ENCODE data around the gene LRIT1. TPM values are rescaled to one million over a fixed set of nuclear protein-coding genes. Genes with fewer than 3 reads are reported as not detected.

LRIT1 gene
- polyA plus RNA-seq, 1 of the 3 experiments (the other 2 are of a cell fraction) = not detected

DNA sequence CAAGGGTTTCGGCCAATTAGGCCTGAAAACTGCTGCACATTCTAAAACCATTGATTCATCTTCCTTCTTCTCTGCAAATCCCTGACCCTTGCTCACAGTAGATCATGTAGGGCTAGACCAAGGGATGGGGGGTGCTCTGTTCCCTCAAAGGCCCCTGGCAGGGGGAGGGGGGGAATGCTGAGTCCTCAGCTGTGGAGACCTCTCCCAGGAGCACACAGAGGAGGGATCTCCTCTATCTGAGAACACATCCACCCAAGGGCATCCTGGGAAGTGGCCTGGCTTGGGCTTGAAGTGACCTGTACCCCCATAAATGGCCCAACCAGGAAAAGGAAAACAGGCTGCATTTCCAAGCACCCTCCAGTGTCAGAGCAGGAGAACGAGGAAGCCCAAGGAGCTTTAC is 48.0 kb downstream of the LRIT1 start:
- Histone ChIP-seq H3K4me1 (ENCODE audit: control insufficient read depth in 1 of 2, insufficient read depth in 2 of 2, low read depth in 1 of 2, low read length in 1 of 2) (peaks cover 0 to 11% of the 10 kb centered on the region in 2 experiments; a peak in 1 of 4 replicates), H2AFZ (ENCODE audit: low read depth) (no peak overlapping the region), H3K27ac (ENCODE audit: low read depth in 2 of 2, low read length in 1 of 2) (no peak overlapping the region), H3K9me2 (no peaks in the 10 kb centered on the region), H4K20me1 (ENCODE audit: insufficient read depth) (no peaks in the 10 kb centered on the region), H3K9me3 (no peaks in the 10 kb centered on the region), H3K79me2 (ENCODE audit: insufficient read depth) (no peaks in the 10 kb centered on the region), H3F3A (replicated peaks; ENCODE audit: insufficient read depth) (no peaks in the 10 kb centered on the region), H3K4me2 (no peak overlapping the region), H3K9ac (no peak overlapping the region), H3K27me3 (ENCODE audit: insufficient read depth) (no peaks in the 10 kb centered on the region), H3K36me3 (replicated peaks in 1 of 2; ENCODE audit: control insufficient read depth in 1 of 2, insufficient read depth in 2 of 2, low read length in 1 of 2) (no peaks in the 10 kb centered on the region), H3K4me3 (ENCODE audit: low read depth in 2 of 2, low read length in 1 of 2) (no peak overlapping the region)
- no peak for TF ChIP-seq TEAD4 (IDR thresholded peaks at IDR 0.05; ENCODE audit: borderline replicate concordance, insufficient read depth)
- no peak for TF ChIP-seq CHD2 (IDR thresholded peaks at IDR 0.05; ENCODE audit: low read length, partially characterized antibody)
- no peak for TF ChIP-seq GABPA (IDR thresholded peaks at IDR 0.05; ENCODE audit: low read depth)
- TF ChIP-seq, protein P1, sequence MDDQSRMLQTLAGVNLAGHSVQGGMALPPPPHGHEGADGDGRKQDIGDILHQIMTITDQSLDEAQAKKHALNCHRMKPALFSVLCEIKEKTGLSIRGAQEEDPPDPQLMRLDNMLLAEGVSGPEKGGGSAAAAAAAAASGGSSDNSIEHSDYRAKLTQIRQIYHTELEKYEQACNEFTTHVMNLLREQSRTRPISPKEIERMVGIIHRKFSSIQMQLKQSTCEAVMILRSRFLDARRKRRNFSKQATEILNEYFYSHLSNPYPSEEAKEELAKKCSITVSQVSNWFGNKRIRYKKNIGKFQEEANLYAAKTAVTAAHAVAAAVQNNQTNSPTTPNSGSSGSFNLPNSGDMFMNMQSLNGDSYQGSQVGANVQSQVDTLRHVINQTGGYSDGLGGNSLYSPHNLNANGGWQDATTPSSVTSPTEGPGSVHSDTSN (IDR thresholded peaks at IDR 0.05) = no peak
- no peak for TF ChIP-seq RAD21 (IDR thresholded peaks at IDR 0.05; ENCODE audit: low read length)
- TF ChIP-seq TCF12 (IDR thresholded peaks at IDR 0.05) = no peak
- no peak for TF ChIP-seq EP300 (IDR thresholded peaks at IDR 0.05; ENCODE audit: borderline replicate concordance in 1 of 2, low read depth in 1 of 2, low read length in 1 of 2)
- no peak for TF ChIP-seq NRF1 (IDR thresholded peaks at IDR 0.05; ENCODE audit: low read depth, low read length)
- no peak for TF ChIP-seq MXI1 (IDR thresholded peaks at IDR 0.05; ENCODE audit: low read depth, low read length)
- WGBS (ENCODE audit: low lambda C conversion rate) = 64% methylated on average over 2 of the region's 2 CpGs
- POLR2A ChIA-PET = no interaction called here
- CTCF ChIA-PET = interaction anchor here (1.3 to 5.7 kb wide), 2 partner anchors 12 to 45 kb away, joined by 4 to 34 read pairs; no protein-coding TSS in a partner anchor
- no peak for DNase-seq

DNA sequence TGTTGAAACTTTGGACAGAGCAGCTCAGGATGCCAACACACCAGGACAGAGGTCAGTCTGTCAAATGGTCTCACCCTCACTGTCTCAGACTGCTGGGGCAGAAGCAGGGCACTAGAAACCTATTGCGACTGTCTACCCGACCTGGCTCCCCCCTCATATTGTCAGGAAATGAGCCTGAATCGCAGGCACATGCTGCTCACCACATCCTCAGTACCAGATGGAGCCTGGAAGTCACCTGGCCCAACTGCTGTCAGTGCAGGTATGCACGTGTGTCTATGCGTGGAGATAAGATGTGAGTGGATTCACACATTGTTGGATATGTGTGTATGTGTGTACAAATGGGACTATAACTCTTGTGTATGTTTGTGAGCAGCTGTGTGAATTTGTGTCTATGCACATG is 50.2 kb downstream of the LRIT1 start:
- Histone ChIP-seq H3K27ac (ENCODE audit: low read depth in 2 of 2, low read length in 1 of 2) (no peak overlapping the region), H3K9me3 (no peaks in the 10 kb centered on the region), H3F3A (replicated peaks; ENCODE audit: insufficient read depth) (no peaks in the 10 kb centered on the region), H3K9me2 (no peaks in the 10 kb centered on the region), H3K36me3 (replicated peaks in 1 of 2; ENCODE audit: control insufficient read depth in 1 of 2, insufficient read depth in 2 of 2, low read length in 1 of 2) (no peaks in the 10 kb centered on the region), H4K20me1 (ENCODE audit: insufficient read depth) (no peaks in the 10 kb centered on the region), H3K4me1 (ENCODE audit: control insufficient read depth in 1 of 2, insufficient read depth in 2 of 2, low read depth in 1 of 2, low read length in 1 of 2) (peaks cover 0 to 11% of the 10 kb centered on the region in 2 experiments; a peak in 1 of 4 replicates), H3K79me2 (ENCODE audit: insufficient read depth) (no peaks in the 10 kb centered on the region), H2AFZ (ENCODE audit: low read depth) (no peak overlapping the region), H3K27me3 (ENCODE audit: insufficient read depth) (no peaks in the 10 kb centered on the region), H3K4me2 (no peak overlapping the region), H3K4me3 (ENCODE audit: low read depth in 2 of 2, low read length in 1 of 2) (no peak overlapping the region), H3K9ac (no peak overlapping the region)
- ChIA-PET POLR2A (no interaction called here), CTCF (interaction anchor here (1.1 to 1.2 kb wide), 2 partner anchors 14 to 43 kb away, joined by 3 read pairs; no protein-coding TSS in a partner anchor)
- WGBS (ENCODE audit: low lambda C conversion rate) = 22% methylated on average over 2 of the region's 5 CpGs
- TF ChIP-seq EZH2phosphoT487 (IDR thresholded peaks at IDR 0.05; ENCODE audit: borderline replicate concordance, low read depth) (no peak), POLR2AphosphoS5 (IDR thresholded peaks at IDR 0.05; ENCODE audit: low read depth, low read length) (no peak), ELF1 (IDR thresholded peaks at IDR 0.05) (no peak), NRF1 (IDR thresholded peaks at IDR 0.05; ENCODE audit: low read depth, low read length) (no peak), GABPA (IDR thresholded peaks at IDR 0.05; ENCODE audit: low read depth) (no peak), RFX5 (IDR thresholded peaks at IDR 0.05; ENCODE audit: low read length) (no peak), MEF2A (IDR thresholded peaks at IDR 0.05; ENCODE audit: borderline replicate concordance, low read depth) (no peak), CHD2 (IDR thresholded peaks at IDR 0.05; ENCODE audit: low read length, partially characterized antibody) (no peak), FOXJ3 (CRISPR knock-in tag; IDR thresholded peaks at IDR 0.05) (no peak), RAD21 (IDR thresholded peaks at IDR 0.05; ENCODE audit: low read length) (no peak), NFIC (IDR thresholded peaks at IDR 0.05; ENCODE audit: borderline replicate concordance) (no peak), RXRA (IDR thresholded peaks at IDR 0.05; ENCODE audit: borderline replicate concordance, low read depth) (no peak), SIN3A (IDR thresholded peaks at IDR 0.05; ENCODE audit: borderline replicate concordance, low read depth, low read length) (no peak), FOXM1 (IDR thresholded peaks at IDR 0.05; ENCODE audit: low read depth) (no peak), TAF1 (IDR thresholded peaks at IDR 0.05; ENCODE audit: borderline replicate concordance, low read depth, low read length) (no peak)
- TF ChIP-seq, protein P2, sequence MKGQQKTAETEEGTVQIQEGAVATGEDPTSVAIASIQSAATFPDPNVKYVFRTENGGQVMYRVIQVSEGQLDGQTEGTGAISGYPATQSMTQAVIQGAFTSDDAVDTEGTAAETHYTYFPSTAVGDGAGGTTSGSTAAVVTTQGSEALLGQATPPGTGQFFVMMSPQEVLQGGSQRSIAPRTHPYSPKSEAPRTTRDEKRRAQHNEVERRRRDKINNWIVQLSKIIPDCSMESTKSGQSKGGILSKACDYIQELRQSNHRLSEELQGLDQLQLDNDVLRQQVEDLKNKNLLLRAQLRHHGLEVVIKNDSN (IDR thresholded peaks at IDR 0.05; ENCODE audit: borderline replicate concordance, low read depth) = no peak
- TF ChIP-seq, protein P1 (IDR thresholded peaks at IDR 0.05) = no peak
- TF ChIP-seq, protein P3, sequence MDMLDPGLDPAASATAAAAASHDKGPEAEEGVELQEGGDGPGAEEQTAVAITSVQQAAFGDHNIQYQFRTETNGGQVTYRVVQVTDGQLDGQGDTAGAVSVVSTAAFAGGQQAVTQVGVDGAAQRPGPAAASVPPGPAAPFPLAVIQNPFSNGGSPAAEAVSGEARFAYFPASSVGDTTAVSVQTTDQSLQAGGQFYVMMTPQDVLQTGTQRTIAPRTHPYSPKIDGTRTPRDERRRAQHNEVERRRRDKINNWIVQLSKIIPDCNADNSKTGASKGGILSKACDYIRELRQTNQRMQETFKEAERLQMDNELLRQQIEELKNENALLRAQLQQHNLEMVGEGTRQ (IDR thresholded peaks at IDR 0.05; ENCODE audit: borderline replicate concordance, low read depth, low read length) = no peak
- DNase-seq = no peak
